ENCODE data around the gene RIF1. TPM values are rescaled to one million over a fixed set of nuclear protein-coding genes. Genes with fewer than 3 reads are reported as not detected.

Gene RIF1
- total and polyA plus RNA-seq, 9 of the 15 experiments (the other 6 are each of a cell fraction or from before 2014, with no cell fraction given): 11.0 to 109 (median 44.2) TPM

- intact Hi-C loops (cut with micrococcal nuclease) (no loop called here), in situ Hi-C loops (cut with MboI) (no loop called here)
- DNase-seq (ENCODE audit: extremely low read depth in 1 of 4, low spot score in 3 of 4): no peak
- no peak for ATAC-seq
- no peak overlapping the region for H3K4me2 ChIP-seq (ENCODE audit: insufficient read depth, low read length)
- POLR2A ChIA-PET: interaction anchor here (0.6 to 1.2 kb wide), 2 partner anchors 12 to 79 kb away, joined by 3 read pairs; no protein-coding TSS in a partner anchor
- no peaks in the 10 kb centered on the region for H3K27me3 ChIP-seq (ENCODE audit: control insufficient read depth in 2 of 2, insufficient read depth in 2 of 2, low read length in 2 of 2)
- H3K9me3 ChIP-seq (replicated peaks; ENCODE audit: control insufficient read depth, insufficient read depth, low read depth, low read length): no peaks in the 10 kb centered on the region
- H3K79me2 ChIP-seq (ENCODE audit: control insufficient read depth, insufficient read depth, low read length): peaks cover 15% of the 10 kb centered on the region; the same call in 2 of the 3 replicates
- no peak for FAIRE-seq
- WGBS (ENCODE audit: insufficient coverage, low coverage, missing lambda C conversion rate): 88% methylated on average over 1 of the region's 1 CpG
- TF ChIP-seq ZNF785 (CRISPR knock-in tag; IDR thresholded peaks at IDR 0.05): no peak
- TF ChIP-seq, protein P1, sequence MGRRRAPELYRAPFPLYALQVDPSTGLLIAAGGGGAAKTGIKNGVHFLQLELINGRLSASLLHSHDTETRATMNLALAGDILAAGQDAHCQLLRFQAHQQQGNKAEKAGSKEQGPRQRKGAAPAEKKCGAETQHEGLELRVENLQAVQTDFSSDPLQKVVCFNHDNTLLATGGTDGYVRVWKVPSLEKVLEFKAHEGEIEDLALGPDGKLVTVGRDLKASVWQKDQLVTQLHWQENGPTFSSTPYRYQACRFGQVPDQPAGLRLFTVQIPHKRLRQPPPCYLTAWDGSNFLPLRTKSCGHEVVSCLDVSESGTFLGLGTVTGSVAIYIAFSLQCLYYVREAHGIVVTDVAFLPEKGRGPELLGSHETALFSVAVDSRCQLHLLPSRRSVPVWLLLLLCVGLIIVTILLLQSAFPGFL (CRISPR knock-in tag; IDR thresholded peaks at IDR 0.05): no peak
- no peak for TF ChIP-seq C11orf30 (IDR thresholded peaks at IDR 0.05; ENCODE audit: low read depth)
- TF ChIP-seq, protein P2, sequence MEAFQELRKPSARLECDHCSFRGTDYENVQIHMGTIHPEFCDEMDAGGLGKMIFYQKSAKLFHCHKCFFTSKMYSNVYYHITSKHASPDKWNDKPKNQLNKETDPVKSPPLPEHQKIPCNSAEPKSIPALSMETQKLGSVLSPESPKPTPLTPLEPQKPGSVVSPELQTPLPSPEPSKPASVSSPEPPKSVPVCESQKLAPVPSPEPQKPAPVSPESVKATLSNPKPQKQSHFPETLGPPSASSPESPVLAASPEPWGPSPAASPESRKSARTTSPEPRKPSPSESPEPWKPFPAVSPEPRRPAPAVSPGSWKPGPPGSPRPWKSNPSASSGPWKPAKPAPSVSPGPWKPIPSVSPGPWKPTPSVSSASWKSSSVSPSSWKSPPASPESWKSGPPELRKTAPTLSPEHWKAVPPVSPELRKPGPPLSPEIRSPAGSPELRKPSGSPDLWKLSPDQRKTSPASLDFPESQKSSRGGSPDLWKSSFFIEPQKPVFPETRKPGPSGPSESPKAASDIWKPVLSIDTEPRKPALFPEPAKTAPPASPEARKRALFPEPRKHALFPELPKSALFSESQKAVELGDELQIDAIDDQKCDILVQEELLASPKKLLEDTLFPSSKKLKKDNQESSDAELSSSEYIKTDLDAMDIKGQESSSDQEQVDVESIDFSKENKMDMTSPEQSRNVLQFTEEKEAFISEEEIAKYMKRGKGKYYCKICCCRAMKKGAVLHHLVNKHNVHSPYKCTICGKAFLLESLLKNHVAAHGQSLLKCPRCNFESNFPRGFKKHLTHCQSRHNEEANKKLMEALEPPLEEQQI (IDR thresholded peaks at IDR 0.05): no peak
- no peak for TF ChIP-seq NCOR1 (IDR thresholded peaks at IDR 0.05)
- TF ChIP-seq IFI16 (CRISPR knock-in tag; IDR thresholded peaks at IDR 0.05): no peak
- TF ChIP-seq KLF6 (CRISPR knock-in tag; IDR thresholded peaks at IDR 0.05; ENCODE audit: borderline replicate concordance): no peak
- no peak for TF ChIP-seq RBBP5 (IDR thresholded peaks at IDR 0.05; ENCODE audit: borderline replicate concordance, insufficient read depth, low read length, poor library complexity, severe bottlenecking)
- no peak for TF ChIP-seq NFIX (CRISPR knock-in tag; IDR thresholded peaks at IDR 0.05; ENCODE audit: low read depth)
- no peak for TF ChIP-seq ZBTB1 (CRISPR knock-in tag; IDR thresholded peaks at IDR 0.05; ENCODE audit: borderline replicate concordance, low read depth)
- TF ChIP-seq, protein P3, sequence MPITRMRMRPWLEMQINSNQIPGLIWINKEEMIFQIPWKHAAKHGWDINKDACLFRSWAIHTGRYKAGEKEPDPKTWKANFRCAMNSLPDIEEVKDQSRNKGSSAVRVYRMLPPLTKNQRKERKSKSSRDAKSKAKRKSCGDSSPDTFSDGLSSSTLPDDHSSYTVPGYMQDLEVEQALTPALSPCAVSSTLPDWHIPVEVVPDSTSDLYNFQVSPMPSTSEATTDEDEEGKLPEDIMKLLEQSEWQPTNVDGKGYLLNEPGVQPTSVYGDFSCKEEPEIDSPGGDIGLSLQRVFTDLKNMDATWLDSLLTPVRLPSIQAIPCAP (CRISPR knock-in tag; IDR thresholded peaks at IDR 0.05; ENCODE audit: borderline replicate concordance): no peak
- TF ChIP-seq HDAC1 (IDR thresholded peaks at IDR 0.05): no peak
- no peak for TF ChIP-seq CTBP1 (IDR thresholded peaks at IDR 0.05; ENCODE audit: borderline replicate concordance)
- TF ChIP-seq EP300 (IDR thresholded peaks at IDR 0.05; ENCODE audit: low read length): no peak
- no peak for TF ChIP-seq GTF2A2 (tag; IDR thresholded peaks at IDR 0.05)
- no peak for TF ChIP-seq ZNF639 (CRISPR knock-in tag; conservative IDR thresholded peaks at IDR 0.05 in 1 of 2, IDR thresholded peaks at IDR 0.05 in 1 of 2)
- TF ChIP-seq RFX1 (IDR thresholded peaks at IDR 0.05): no peak
- no peak for TF ChIP-seq ZNF239 (CRISPR knock-in tag; IDR thresholded peaks at IDR 0.05)
- TF ChIP-seq CBFA2T3 (IDR thresholded peaks at IDR 0.05): no peak
- CTCF ChIA-PET (ENCODE audit: low intra/inter-chr PET ratio): no interaction called here
- BruUV-seq (replicated peaks): no TSS peak
- no peaks in the 10 kb centered on the region for H4K20me1 ChIP-seq (replicated peaks; ENCODE audit: control insufficient read depth, insufficient read depth, low read length)
- peaks cover 86% of the 10 kb centered on the region for H3K36me3 ChIP-seq (ENCODE audit: control insufficient read depth, insufficient read depth, low read length)
- no peaks in the 10 kb centered on the region for H3K9me1 ChIP-seq (ENCODE audit: control insufficient read depth, insufficient read depth, low read length)
- H3K27ac ChIP-seq (ENCODE audit: extremely low read depth, low read depth, low read length): no peak overlapping the region
- no peak overlapping the region for H3K9ac ChIP-seq (ENCODE audit: insufficient read depth in 1 of 2, low read depth in 2 of 2, low read length in 2 of 2)
- H3K4me3 ChIP-seq: no peak overlapping the region
- H3K4me1 ChIP-seq (replicated peaks in 1 of 2; ENCODE audit: control insufficient read depth in 2 of 2, insufficient read depth in 2 of 2, low read length in 2 of 2): no peaks in the 10 kb centered on the region
- H2AFZ ChIP-seq (ENCODE audit: low read depth, low read length): no peak overlapping the region
Measured at GRCh38 chr2:151470556-151470955, 60.9 kb downstream of the RIF1 start.

Data from K562 (cell line).